Aorta (tissue), 5 donors: ENCODE measurements around the gene EGFR. TPM values are rescaled to one million over a fixed set of nuclear protein-coding genes. Genes with fewer than 3 reads are reported as not detected.

Experiments used
- ATAC-seq: fragments of 200-7000 bp; cut with Tn5 transposase; one replicate; pipeline ENCODE4 v1.9.1; 2022; ENCODE audit warnings: moderate library complexity; ENCODE audit not compliant: low FRiP score
- DNase-seq, 2 donors: peaks; one replicate each; pipeline ENCODE4 v3.0.0-alpha.2; 2020
- H3K27ac ChIP-seq, 2 donors: one replicate each; pipeline ENCODE4 v1.5.1; 2013; ENCODE audit warnings: low read length in 2 of 2, mild to moderate bottlenecking in 2 of 2, moderate library complexity in 2 of 2, control low read depth in 1 of 2, inconsistent platforms in 1 of 2, low read depth in 1 of 2
- H3K27me3 ChIP-seq, 2 donors: one replicate each; pipeline ENCODE4 v1.6.1; 2013; ENCODE audit warnings: control low read depth in 1 of 2, low read length in 1 of 2, mild to moderate bottlenecking in 1 of 2, moderate library complexity in 1 of 2; ENCODE audit not compliant: insufficient read depth in 2 of 2, control insufficient read depth in 1 of 2
- H3K36me3 ChIP-seq, 2 donors: one replicate each; pipeline ENCODE4 v1.6.1; 2013; ENCODE audit warnings: control low read depth in 1 of 2, low read length in 1 of 2, mild to moderate bottlenecking in 1 of 2; ENCODE audit not compliant: insufficient read depth in 2 of 2, control insufficient read depth in 1 of 2
- H3K4me1 ChIP-seq, 2 donors: one replicate each; pipeline ENCODE4 v1.6.1; 2013; ENCODE audit warnings: low read length in 2 of 2, control low read depth in 1 of 2, mild to moderate bottlenecking in 1 of 2, moderate library complexity in 1 of 2; ENCODE audit not compliant: insufficient read depth in 2 of 2, control insufficient read depth in 1 of 2
- H3K4me3 ChIP-seq, 2 donors: one replicate each; pipeline ENCODE4 v1.5.1; 2013; ENCODE audit warnings: low read length in 2 of 2, control low read depth in 1 of 2, mild to moderate bottlenecking in 1 of 2
- H3K9me3 ChIP-seq: one replicate; pipeline ENCODE4 v1.6.1; 2013; ENCODE audit warnings: mild to moderate bottlenecking, low read length; ENCODE audit not compliant: control insufficient read depth
- WGBS, 2 donors: extraction: QIAGEN DNeasy Blood & Tissue Kit; methylation state at CpG; one replicate each; pipeline ENCODE4 v1.1.7; 2013; 5-methylcytosine and 5-hydroxymethylcytosine counted together
- intact Hi-C, 2 donors: fragments of 100-400 bp; cut with DNase I; formaldehyde crosslinking; loops; one replicate each; pipeline versions ENCODE4 v1.14.2 to v1.15.0; 2022
- polyA plus RNA-seq, 2 donors: library from polyadenylated mRNA; stranded (reverse); fragments of 200-250 nt; gene quantifications; one replicate each; pipeline ENCODE4 v1.2.3, GENCODE V29; 2013
- total RNA-seq, 2 donors: library from RNA; stranded (reverse); fragmentation: NEBNext Ultra II Directional; extraction: Animal tissue kit (Norgen Biotek cat#: 25700); gene quantifications; one replicate each; pipeline ENCODE4 v1.2.1, GENCODE V29; 2021
- donor health status: healthy with polysubstance abuse.
- donor health status: Bipolar disorder and iron deficiency.
- donor health status: DM: no; HTN: no; CAD: no.
- donor health status: DM: no; HTN: no; CAD: no.
- donor health status: DM: yes; HTN: yes; CAD: no.

The EGFR gene
- total and polyA plus RNA-seq, 4 donors: 3.0 to 72.4 (median 40.9) TPM

DNA sequence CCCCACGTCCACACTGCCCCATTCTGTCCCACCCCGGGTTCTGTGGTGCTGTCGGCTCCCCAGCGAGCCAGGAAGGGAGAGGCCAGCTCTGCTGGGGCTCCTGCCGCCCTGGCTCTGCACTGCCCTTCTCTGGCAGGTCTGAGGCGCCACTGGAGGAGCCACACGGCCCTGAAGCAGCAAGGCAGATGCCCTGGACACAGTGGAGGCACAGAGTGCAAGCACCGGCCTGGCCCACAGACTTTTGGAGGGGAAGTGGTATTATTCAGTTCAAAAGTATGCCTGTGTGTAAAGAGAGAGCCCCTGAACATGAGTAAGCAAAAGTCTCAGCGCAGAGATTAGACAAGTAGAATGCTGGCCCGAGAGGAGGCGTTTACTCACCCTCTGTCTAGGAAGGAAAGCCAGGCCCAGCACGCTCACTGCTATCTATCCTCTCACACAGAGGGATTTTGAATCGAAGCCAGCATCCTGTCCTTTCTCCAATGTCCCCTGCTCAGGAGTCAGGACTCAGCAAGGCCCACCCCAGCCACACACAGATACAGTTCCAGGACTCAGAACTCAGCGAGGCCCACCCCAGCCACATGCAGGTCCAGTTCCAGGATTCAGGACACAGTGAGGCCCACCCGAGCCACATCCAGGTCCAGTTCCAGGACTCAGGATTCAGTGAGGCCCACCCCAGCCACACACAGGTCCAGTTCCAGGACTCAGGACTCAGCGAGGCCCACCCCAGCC, 115.0 kb downstream of the EGFR start:
- no peak overlapping the region for H3K4me3 ChIP-seq
- H3K27ac ChIP-seq: peak overlapping the region in 1 of 2 donors; percentile 97
- intact Hi-C loops: loop anchor here (5.0 kb wide), 2 partner anchors 61 to 116 kb away; partner anchors contain the start of gene EGFR (in 1 of the 2)
- ATAC-seq (peak; percentile 68), DNase-seq (peak; percentile 82 to 83)
- H3K27me3 ChIP-seq: no peaks in the 10 kb centered on the region
- peaks cover 1% of the 10 kb centered on the region for H3K9me3 ChIP-seq
- WGBS, 2 donors: 52% methylated on average over 16 of the region's 16 CpGs
- peaks cover 3 to 7% of the 10 kb centered on the region in 2 donors for H3K4me1 ChIP-seq
- no peaks in the 10 kb centered on the region for H3K36me3 ChIP-seq

DNA sequence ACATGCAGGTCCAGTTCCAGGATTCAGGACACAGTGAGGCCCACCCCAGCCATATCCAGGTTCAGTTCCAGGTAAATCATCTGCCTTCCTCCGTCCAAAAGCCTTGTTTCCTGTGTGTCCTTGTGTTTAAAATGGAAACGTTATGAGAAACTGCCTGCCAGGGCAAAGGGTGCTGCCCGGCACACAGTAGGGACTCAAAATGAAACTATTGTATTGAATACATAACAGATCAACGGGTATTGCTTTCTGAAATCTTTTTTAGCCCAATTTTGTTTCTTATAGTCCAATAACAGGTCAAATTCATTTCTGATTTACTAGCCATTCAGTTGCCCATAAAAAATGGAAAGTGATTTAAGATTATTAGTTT, 115.5 kb downstream of the EGFR start:
- peaks cover 1% of the 10 kb centered on the region for H3K9me3 ChIP-seq
- ATAC-seq: no peak
- H3K4me1 ChIP-seq: peaks cover 3 to 5% of the 10 kb centered on the region in 2 donors
- peak overlapping the region in 1 of 2 donors; percentile 97 for H3K27ac ChIP-seq
- no peaks in the 10 kb centered on the region for H3K36me3 ChIP-seq
- WGBS, 2 donors: 96% methylated on average over 4 of the region's 4 CpGs
- no peaks in the 10 kb centered on the region for H3K27me3 ChIP-seq
- intact Hi-C loops: loop anchor here (5.0 kb wide), 2 partner anchors 62 to 117 kb away; partner anchors contain the start of gene EGFR (in 1 of the 2)
- no peak for DNase-seq
- no peak overlapping the region for H3K4me3 ChIP-seq

DNA sequence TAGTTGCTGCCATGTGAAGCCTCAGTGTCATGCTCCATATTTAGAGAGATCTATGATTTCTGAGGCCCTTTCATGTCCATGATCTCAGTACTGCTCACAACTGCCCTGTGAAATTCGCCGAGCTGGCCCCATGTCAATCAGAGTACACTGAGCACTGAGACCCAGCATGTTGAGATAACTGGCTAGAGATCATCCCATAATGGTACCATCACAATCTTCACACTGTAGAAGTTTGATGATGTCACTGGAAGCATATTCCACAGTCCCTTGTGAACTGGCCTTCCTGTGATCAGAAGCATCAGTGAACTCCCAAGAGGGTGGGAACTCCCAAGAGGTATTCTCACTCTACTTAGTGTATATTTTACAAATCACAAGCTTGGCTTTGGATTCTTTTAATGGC, 116.0 kb downstream of the EGFR start:
- intact Hi-C loops: loop anchor here (5.0 kb wide), 2 partner anchors 62 to 117 kb away; partner anchors contain the start of gene EGFR (in 1 of the 2)
- no peak overlapping the region for H3K4me3 ChIP-seq
- H3K36me3 ChIP-seq: no peaks in the 10 kb centered on the region
- DNase-seq (no peak), ATAC-seq (no peak)
- 93 to 98% methylated on average over 2 of the region's 2 CpGs for WGBS, 2 donors
- no peak overlapping the region for H3K27ac ChIP-seq
- H3K4me1 ChIP-seq: peaks cover under 1 to 3% of the 10 kb centered on the region in 2 donors
- H3K9me3 ChIP-seq: peaks cover 1% of the 10 kb centered on the region
- no peaks in the 10 kb centered on the region for H3K27me3 ChIP-seq

DNA sequence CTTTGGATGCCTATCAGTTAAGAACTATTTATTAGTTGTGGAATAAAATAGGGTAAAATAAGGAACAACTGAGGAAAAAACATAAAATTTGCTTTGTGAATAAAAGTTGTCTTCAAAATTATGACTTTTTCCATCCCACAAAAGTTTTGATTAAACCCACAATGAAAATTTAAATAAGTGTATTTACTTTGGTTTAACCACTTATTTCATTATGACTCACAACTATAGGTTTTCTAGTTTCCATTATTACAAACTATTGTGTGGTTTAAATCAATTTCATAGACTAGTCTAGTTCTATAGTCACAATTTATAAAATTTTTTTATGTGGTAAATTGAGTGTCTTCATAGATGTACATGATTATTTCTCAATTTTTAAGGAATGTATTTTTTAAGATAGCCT, 116.6 kb downstream of the EGFR start:
- no peaks in the 10 kb centered on the region for H3K36me3 ChIP-seq
- no peaks in the 10 kb centered on the region for H3K4me1 ChIP-seq
- H3K9me3 ChIP-seq: peaks cover 1% of the 10 kb centered on the region
- H3K4me3 ChIP-seq: no peak overlapping the region
- ATAC-seq: no peak
- no peak overlapping the region for H3K27ac ChIP-seq
- H3K27me3 ChIP-seq: no peaks in the 10 kb centered on the region
- intact Hi-C loops: no loop called here
- no peak for DNase-seq

DNA sequence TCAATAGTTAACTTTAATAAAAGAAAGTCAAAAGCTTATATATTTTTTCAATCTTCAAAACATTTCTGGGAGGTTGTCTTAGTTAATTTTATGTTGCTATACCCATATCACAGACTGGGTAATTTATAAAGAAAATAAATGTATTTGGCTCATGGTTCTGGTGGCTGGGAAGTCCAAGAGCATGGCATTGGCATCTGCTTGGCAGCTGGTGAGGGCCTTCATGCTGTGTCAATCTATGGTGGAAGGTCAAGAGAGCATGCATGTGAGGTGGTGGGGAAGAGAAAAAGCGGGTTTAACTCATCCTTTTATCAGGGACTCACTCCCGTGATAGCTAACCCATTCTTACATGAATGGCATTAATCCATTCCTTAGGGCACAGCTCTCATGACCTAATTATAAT, 119.8 kb downstream of the EGFR start:
- 94 to 100% methylated on average over 2 of the region's 2 CpGs for WGBS, 2 donors
- Histone ChIP-seq H3K4me3 (no peak overlapping the region), H3K9me3 (peaks cover 1% of the 10 kb centered on the region), H3K27ac (no peak overlapping the region), H3K27me3 (no peaks in the 10 kb centered on the region), H3K4me1 (no peaks in the 10 kb centered on the region), H3K36me3 (no peaks in the 10 kb centered on the region)
- ATAC-seq (no peak), DNase-seq (no peak)
- intact Hi-C loops: no loop called here

DNA sequence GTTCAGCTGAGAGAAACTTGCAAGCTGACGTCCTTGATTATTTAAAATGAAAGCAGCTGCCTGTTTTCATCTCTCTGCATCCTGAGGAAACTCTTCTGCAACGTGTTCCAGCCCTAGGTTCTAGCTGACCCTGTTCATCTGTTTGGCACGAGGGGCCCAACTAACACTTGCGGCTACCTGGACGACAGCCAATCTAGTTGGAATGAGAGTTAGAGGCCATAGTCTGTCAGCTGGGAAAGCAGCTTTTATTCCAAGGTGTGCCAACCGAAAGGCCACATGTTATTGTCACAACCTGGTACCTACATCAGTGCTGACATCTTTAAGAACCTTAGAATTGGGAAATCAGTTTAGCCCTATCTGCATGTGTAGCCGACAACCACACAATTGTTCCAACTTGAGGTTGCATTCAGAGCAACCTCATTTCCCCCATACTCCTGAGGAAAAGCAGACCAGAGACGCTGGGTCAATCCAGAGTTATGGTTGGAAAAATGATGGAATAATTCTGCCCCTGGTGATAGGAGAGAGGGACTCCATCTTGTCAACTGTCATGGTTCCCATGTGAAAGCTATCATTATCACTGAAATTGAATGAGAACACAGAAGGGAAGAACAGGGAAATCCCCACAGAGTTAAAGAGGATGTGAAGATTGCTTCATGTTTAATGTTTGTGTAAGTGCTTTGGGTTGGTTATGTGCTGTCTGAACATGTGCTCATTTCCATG, 121.6 kb downstream of the EGFR start:
- Histone ChIP-seq H3K27me3 (no peaks in the 10 kb centered on the region), H3K36me3 (no peaks in the 10 kb centered on the region), H3K9me3 (peaks cover 1% of the 10 kb centered on the region), H3K27ac (no peak overlapping the region), H3K4me3 (no peak overlapping the region), H3K4me1 (no peaks in the 10 kb centered on the region)
- WGBS, 2 donors: 37 to 42% methylated on average over 8 of the region's 8 CpGs
- ATAC-seq (peak; percentile 44), DNase-seq (no peak)
- intact Hi-C loops: no loop called here

DNA sequence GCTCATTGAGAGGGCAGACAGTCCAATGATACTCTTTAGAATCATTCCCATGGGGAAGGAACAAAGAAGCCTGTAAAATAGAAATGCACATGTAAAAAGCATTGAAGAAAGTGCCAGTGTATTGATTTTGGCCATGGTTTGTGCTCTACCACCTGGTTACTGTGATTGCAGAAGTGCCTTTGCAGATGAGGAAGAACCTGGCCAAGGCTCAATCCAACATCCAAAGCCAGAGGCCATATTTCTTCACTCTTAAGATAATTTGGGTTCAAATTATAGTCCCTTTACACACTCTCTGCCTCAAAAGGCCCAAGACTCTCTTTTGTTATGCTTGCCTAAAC, 122.1 kb downstream of the EGFR start:
- Histone ChIP-seq H3K36me3 (no peaks in the 10 kb centered on the region), H3K9me3 (peaks cover 1% of the 10 kb centered on the region), H3K27me3 (no peaks in the 10 kb centered on the region), H3K4me1 (no peaks in the 10 kb centered on the region), H3K27ac (no peak overlapping the region), H3K4me3 (no peak overlapping the region)
- ATAC-seq (no peak), DNase-seq (no peak)
- intact Hi-C loops: no loop called here

DNA sequence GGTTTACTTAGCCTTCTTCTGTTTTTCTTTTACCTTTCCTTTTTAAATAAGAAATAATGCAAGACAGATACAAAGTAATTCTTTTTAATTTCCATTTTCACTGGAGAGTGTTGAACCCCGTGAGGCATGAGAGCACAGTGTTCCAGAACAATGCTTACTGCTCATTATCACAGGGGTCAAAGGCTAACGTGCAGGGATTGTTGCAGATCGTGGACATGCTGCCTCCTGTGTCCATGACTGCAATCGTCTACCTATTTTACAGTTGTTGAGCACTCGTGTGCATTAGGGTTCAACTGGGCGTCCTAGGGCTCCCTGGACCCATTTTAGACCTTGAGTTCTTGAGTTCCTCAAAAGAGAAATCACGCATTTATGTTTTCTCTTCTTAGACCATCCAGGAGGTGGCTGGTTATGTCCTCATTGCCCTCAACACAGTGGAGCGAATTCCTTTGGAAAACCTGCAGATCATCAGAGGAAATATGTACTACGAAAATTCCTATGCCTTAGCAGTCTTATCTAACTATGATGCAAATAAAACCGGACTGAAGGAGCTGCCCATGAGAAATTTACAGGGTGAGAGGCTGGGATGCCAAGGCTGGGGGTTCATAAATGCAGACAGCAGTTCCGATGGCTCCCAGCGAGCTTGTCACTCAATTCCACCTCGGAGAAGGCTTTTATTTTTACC, 124.2 kb downstream of the EGFR start:
- H3K9me3 ChIP-seq: peaks cover 1% of the 10 kb centered on the region
- H3K4me3 ChIP-seq: no peak overlapping the region
- WGBS, 2 donors: 87 to 89% methylated on average over 13 of the region's 13 CpGs
- no peaks in the 10 kb centered on the region for H3K27me3 ChIP-seq
- peaks cover 0 to 2% of the 10 kb centered on the region in 2 donors for H3K36me3 ChIP-seq
- H3K4me1 ChIP-seq: no peaks in the 10 kb centered on the region
- ATAC-seq: no peak
- no peak overlapping the region for H3K27ac ChIP-seq
- no peak for DNase-seq
- intact Hi-C loops: no loop called here
